ENCODE measurements around the gene AQR.

DNA sequence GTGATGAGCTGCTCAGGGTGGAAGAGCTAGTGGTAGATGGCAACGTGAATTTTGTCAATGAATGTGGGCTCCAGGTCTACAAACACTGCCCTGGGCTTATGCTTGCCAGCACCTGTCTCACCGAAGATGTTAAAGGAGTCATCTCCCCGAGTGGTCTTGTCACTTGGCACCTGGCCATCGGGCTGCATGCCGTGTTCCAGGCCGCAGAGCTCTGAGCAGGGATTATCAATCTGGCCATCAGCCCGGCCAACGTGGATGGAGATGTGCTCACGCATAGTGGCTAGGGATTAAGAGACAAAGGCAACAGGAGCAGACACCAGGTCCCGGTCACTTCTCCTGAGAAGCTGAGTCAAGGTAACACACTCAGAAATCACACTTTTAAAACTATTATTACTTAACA, 119.4 kb downstream of the AQR start:
- TF ChIP-seq, protein P1, sequence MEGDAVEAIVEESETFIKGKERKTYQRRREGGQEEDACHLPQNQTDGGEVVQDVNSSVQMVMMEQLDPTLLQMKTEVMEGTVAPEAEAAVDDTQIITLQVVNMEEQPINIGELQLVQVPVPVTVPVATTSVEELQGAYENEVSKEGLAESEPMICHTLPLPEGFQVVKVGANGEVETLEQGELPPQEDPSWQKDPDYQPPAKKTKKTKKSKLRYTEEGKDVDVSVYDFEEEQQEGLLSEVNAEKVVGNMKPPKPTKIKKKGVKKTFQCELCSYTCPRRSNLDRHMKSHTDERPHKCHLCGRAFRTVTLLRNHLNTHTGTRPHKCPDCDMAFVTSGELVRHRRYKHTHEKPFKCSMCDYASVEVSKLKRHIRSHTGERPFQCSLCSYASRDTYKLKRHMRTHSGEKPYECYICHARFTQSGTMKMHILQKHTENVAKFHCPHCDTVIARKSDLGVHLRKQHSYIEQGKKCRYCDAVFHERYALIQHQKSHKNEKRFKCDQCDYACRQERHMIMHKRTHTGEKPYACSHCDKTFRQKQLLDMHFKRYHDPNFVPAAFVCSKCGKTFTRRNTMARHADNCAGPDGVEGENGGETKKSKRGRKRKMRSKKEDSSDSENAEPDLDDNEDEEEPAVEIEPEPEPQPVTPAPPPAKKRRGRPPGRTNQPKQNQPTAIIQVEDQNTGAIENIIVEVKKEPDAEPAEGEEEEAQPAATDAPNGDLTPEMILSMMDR (IDR thresholded peaks at IDR 0.05 in 4 of 5, conservative IDR thresholded peaks at IDR 0.05 in 1 of 5) = no peak
- TF ChIP-seq POLR2A (IDR thresholded peaks at IDR 0.05) = no peak
